ENCODE results near the gene PHRF1. TPM values are rescaled to one million over a fixed set of nuclear protein-coding genes. Genes with fewer than 3 reads are reported as not detected.

PHRF1 gene
- polyA plus RNA-seq, 1 of the 3 experiments (the other 2 are of a cell fraction), result 22.7 TPM

- H3K9me2 ChIP-seq, result no peaks in the 10 kb centered on the region
- H3K4me3 ChIP-seq (ENCODE audit: low read depth in 2 of 2, low read length in 1 of 2), result no peak overlapping the region
- no peak overlapping the region for H2AFZ ChIP-seq (ENCODE audit: low read depth)
- H3K36me3 ChIP-seq (replicated peaks in 1 of 2; ENCODE audit: control insufficient read depth in 1 of 2, insufficient read depth in 2 of 2, low read length in 1 of 2), result no peaks in the 10 kb centered on the region
- no peak overlapping the region for H3K9ac ChIP-seq
- no peaks in the 10 kb centered on the region for H3K9me3 ChIP-seq
- TF ChIP-seq MEF2A (IDR thresholded peaks at IDR 0.05; ENCODE audit: borderline replicate concordance, low read depth) (no peak), REST (IDR thresholded peaks at IDR 0.05; ENCODE audit: low read depth, low read length) (no peak), FOXM1 (IDR thresholded peaks at IDR 0.05; ENCODE audit: low read depth) (no peak), TAF1 (IDR thresholded peaks at IDR 0.05; ENCODE audit: borderline replicate concordance, low read depth, low read length) (no peak), TEAD4 (IDR thresholded peaks at IDR 0.05; ENCODE audit: borderline replicate concordance, insufficient read depth) (no peak), GATA2 (CRISPR knock-in tag; IDR thresholded peaks at IDR 0.05) (no peak), ZBTB33 (IDR thresholded peaks at IDR 0.05; ENCODE audit: borderline replicate concordance, low read depth) (no peak), RAD21 (IDR thresholded peaks at IDR 0.05; ENCODE audit: low read length) (no peak), RXRA (IDR thresholded peaks at IDR 0.05; ENCODE audit: borderline replicate concordance, low read depth) (no peak), ELF1 (IDR thresholded peaks at IDR 0.05) (no peak), EZH2phosphoT487 (IDR thresholded peaks at IDR 0.05; ENCODE audit: borderline replicate concordance, low read depth) (no peak), CTCF (IDR thresholded peaks at IDR 0.05) (no peak), CHD2 (IDR thresholded peaks at IDR 0.05; ENCODE audit: low read length, partially characterized antibody) (no peak), YY1 (IDR thresholded peaks at IDR 0.05; ENCODE audit: low read depth) (no peak), USF2 (IDR thresholded peaks at IDR 0.05; ENCODE audit: borderline replicate concordance, low read depth, low read length) (no peak), JUND (IDR thresholded peaks at IDR 0.05) (no peak), NFIC (IDR thresholded peaks at IDR 0.05; ENCODE audit: borderline replicate concordance) (no peak), SIN3A (IDR thresholded peaks at IDR 0.05; ENCODE audit: borderline replicate concordance, low read depth, low read length) (no peak), FOXJ3 (CRISPR knock-in tag; IDR thresholded peaks at IDR 0.05) (no peak)
- peaks cover 0 to 19% of the 10 kb centered on the region in 2 experiments; a peak in 1 of 4 replicates for H3K4me1 ChIP-seq (ENCODE audit: control insufficient read depth in 1 of 2, insufficient read depth in 2 of 2, low read depth in 1 of 2, low read length in 1 of 2)
- CTCF ChIA-PET, result interaction anchor here (0.9 to 1.8 kb wide), 2 partner anchors 155 to 176 kb away, joined by 3 to 14 read pairs; no protein-coding TSS in a partner anchor
- H3F3A ChIP-seq (replicated peaks; ENCODE audit: insufficient read depth), result no peaks in the 10 kb centered on the region
- H3K79me2 ChIP-seq (ENCODE audit: insufficient read depth), result no peaks in the 10 kb centered on the region
- no CpG with 5 or more reads among the region's 12 CpGs for WGBS (ENCODE audit: low lambda C conversion rate)
- no peak overlapping the region for H3K27ac ChIP-seq (ENCODE audit: low read depth in 2 of 2, low read length in 1 of 2)
- no peak for DNase-seq
- no peaks in the 10 kb centered on the region for H4K20me1 ChIP-seq (ENCODE audit: insufficient read depth)
- H3K4me2 ChIP-seq, result no peak overlapping the region
- POLR2A ChIA-PET, result interaction anchor here (0.7 kb wide), 1 partner anchor 73 kb away, joined by 3 read pairs; no protein-coding TSS in a partner anchor
- peaks cover 4% of the 10 kb centered on the region; the same call in 1 of the 2 replicates for H3K27me3 ChIP-seq (ENCODE audit: insufficient read depth)
Observed at GRCh38 chr11:551596-551995, 24.7 kb upstream of the PHRF1 start.
